ENCODE measurements around the gene C10orf105.

Gene C10orf105

GRCh38 chr10:71714031-71714410 is 5.6 kb downstream of the C10orf105 start:
- DNase-seq, result no peak

DNA sequence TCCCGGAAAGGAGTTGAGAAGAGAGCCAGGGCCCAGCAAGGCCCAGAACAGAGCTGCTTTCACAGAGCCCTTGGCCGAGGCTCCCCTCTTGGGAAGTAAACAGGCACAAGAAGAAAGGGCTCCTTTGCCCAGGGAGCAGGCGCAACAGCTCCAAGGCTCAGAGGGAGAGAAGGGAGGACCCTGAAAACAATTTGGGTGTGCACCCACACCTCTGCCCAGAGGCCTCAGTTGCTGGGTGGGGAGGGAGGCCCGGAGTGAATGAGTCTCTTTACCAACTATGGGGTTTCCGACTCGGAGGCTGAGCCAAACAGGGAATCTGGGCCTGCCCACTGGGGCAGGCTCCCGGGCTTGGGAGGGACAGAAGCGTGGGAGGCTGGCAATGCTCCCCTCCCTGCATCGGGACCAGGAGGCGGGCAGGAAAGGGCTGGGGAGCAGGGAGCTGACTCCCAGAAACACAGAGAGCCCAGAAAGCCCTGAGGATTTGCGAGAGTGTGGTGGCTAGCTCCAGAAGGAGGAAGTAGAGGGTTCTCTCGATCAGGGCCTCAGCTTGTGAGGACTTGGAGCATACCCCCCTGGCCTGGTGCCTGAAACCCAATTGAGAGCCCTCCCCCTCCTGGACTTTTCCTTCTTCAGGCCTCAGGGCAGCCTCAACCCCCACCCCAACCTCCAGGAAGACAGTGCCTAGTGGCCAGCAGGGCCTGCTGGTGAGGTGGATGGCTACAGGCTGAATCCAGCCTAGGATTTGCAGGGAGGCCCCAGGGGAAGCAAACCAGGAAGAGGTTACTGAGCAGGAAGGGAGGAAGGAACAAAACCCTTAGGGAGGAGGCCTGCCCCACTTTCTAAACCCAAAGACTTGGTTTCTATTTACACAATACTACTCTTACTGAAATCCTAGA is 6.2 kb downstream of the C10orf105 start:
- DNase-seq, result peak; percentile 49

DNA sequence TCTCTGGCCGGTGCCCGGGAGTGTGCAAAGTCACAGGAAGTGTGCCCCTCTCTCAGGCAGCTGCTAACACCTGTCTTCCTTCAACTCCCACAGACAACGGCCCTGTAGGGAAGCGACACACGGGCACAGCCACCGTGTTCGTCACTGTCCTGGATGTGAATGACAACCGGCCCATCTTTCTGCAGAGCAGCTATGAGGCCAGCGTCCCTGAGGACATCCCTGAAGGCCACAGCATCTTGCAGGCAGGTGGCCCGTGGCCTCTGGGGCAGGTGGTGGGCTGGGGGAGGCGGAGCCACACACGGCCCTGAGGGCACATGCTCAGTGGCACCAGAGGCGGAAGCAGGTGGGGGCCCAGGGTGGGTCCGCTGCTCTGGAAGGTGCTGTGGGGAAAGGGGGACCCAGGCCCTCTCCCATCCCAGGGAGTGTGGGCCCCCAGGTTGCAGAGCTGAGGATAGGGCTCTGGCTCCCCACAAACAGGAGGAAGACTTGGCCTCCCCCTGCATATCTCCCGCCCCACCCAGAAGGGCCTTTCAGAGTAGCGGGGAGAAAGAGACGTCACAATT is 6.9 kb downstream of the C10orf105 start:
- DNase-seq, result no peak

GRCh38 chr10:71712170-71712569 is 7.4 kb downstream of the C10orf105 start:
- DNase-seq, result no peak

DNA sequence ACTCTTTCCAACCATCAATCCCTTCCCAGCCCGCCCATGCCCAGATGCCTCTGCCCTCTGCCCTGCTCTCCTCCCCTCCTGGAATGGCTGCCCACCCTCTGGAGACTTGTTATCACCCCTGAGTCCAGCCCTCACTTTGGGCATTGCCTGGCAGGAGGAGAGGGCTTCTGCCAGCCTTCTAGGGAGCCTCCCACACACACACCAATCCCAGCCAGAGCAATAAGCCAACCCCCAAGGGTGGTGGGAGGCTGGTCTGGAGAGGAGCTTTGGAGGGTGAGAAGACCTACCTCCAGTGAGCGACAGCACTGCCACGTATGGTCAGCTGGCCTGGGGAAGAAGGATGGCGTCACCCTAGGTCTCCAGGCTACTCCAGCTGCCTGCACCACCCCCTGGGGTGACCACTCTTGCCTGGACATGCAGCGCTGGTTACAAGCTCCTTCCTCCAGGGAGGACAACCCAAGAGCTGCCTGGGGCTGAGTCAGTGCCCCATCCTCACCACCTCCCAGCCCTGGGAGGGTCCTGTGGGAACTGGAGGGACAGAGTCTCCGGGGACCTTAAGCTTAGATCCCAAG is 8.4 kb downstream of the C10orf105 start:
- DNase-seq, result no peak

DNA sequence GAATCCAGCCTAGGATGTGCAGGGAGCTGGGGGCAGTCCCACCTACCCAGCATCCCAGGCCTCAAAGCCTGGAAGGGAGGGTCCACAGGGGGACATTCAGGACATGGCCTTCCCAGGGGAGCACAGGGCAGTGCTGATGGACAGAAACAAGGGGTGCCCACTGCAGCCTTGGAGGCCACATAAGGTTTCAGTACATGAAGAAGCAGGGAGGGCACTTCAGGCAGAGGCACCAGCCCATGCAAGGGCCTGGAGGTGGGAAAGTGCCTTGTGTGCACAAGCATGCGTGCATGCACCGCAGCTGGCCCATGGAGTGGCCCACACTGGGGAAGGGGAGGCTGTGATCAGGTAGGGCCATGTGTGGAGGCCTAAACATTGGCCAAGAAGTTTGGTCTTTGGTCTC is 9.1 kb downstream of the C10orf105 start:
- DNase-seq, result no peak

- no peak for DNase-seq
Measured at GRCh38 chr10:71708897-71709882, 10.4 kb downstream of the C10orf105 start.

DNA sequence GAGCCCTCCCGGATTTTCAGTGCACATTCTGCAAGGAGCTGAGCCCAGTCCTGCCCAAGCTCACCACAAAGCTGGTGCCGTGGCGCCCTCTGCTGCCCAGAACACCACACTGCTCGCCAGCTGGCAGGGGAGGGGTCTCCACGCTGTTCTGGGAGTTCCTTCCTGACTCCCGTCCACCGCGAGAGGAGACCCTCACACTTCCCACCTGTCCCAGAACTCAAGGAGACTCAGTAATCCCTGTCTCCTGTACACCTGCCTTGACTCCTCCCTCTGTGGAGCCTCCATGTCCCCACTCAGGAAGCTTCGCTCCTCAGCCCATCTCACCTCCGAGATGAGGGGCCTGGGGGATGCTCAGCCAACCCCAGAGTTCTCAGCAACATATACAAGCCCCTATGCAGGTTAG is 11.3 kb downstream of the C10orf105 start:
- DNase-seq, result peak; percentile 70

DNA sequence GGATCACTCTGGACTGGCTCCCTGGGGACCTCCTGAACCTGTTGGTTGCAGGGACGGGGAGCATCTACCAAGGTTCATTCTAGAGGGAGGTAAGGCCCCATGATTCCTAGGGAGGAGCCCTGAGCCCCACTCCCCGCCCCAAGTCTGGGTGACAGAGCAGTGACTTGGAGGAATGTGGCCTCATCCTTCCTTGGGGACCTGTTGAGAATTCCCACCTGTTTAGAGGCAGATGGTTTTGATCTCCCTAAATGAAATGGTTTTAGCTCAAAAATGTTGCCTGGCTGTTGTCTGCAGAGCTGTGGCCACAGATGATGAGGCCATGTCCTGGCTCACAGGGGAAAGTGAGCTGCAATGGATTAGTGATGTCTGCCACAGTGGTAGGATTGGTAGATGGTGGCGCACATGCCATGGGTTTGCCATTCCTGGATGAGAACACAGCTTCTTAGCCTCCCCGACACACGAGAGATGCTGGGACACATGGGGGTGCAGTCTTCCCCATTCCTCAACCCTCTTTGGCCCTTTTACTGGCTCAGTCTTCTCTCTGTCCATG is 12.3 kb downstream of the C10orf105 start:
- no peak for DNase-seq

DNA sequence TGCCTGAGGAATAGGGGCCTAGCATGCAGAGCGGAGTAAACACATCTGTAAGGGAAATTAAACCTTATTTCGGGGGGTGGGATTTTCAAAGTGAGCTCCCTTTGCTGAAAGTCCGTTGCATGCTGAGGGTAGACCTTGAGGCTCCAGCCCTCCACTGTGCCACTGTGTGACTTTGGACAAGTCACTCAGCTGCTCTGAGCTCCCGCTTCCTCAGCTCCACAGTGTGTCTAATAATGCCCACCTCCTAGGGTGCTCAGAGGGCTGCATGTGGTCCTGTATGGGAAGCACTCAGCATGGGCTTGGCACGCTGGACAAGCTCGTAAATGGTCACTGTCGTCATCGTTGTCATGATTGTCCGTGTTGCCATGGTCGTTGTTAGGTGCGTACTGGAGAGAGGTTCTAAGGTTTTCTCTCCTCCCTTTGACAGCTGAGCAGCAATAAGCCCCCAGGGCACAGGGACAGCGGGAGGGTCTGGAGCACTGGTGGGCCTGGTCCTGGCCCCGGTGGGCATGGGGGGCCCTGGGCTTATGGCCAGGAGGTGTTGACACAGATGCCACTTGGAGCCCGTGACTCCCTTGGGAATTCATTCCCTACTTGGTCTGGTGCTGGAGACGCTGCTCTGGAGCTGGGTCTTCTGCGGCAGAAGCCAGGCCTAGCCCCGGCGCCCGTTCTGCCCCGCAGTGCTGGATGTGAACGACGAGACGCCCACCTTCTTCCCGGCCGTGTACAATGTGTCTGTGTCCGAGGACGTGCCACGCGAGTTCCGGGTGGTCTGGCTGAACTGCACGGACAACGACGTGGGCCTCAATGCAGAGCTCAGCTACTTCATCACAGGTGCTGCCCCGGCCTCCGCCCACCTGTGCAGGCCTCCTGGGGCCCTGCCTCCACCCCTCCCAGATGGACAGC is 13.1 kb downstream of the C10orf105 start:
- no peak for DNase-seq

GRCh38 chr10:71705582-71705981 is 14.0 kb downstream of the C10orf105 start:
- no peak for DNase-seq

- DNase-seq, result no peak
Measured at GRCh38 chr10:71704816-71705215, 14.8 kb downstream of the C10orf105 start.

GRCh38 chr10:71703577-71703976 is 16.0 kb downstream of the C10orf105 start:
- DNase-seq, result no peak

- no peak for DNase-seq
Measured at GRCh38 chr10:71701496-71702132, 18.0 kb downstream of the C10orf105 start.

GRCh38 chr10:71700731-71701368 is 18.7 kb downstream of the C10orf105 start:
- no peak for DNase-seq

- no peak for DNase-seq
Measured at GRCh38 chr10:71698737-71699136, 20.8 kb downstream of the C10orf105 start.

DNA sequence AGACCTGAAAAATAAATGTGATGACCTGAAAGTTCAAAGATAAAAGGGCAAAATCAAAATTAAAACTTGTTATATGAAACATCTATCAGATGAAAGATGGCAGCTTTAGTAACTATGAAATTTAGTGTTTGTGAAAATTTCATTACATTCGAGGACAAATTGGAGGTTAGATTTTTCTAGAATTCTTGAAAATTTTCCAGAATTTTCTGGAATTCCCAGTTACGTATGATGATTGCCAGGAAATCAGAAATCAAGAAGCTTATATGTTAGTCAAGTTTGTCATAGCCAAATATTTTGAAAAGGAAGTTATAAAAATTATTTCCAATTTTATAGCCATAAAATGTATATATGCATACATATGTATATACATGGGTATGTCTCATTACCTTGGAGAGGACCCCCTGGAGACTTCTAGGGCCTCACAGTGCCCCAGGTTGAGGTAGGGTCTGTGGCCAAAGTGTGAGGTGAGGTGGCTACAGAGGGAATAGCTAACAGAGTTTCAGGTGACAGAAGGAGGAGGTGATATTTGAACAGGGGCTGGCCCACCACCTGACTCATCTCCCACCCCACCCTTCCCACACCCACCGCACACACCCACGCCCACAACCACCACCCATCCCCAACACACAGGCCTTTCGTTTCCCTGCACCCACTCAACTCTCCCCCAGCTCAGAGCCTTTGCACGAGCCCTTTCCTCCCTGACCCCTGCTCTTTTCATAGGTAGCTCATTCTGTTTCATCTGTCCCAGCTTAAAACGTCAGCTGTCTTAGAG is 21.5 kb downstream of the C10orf105 start:
- DNase-seq, result peak; percentile 19

DNA sequence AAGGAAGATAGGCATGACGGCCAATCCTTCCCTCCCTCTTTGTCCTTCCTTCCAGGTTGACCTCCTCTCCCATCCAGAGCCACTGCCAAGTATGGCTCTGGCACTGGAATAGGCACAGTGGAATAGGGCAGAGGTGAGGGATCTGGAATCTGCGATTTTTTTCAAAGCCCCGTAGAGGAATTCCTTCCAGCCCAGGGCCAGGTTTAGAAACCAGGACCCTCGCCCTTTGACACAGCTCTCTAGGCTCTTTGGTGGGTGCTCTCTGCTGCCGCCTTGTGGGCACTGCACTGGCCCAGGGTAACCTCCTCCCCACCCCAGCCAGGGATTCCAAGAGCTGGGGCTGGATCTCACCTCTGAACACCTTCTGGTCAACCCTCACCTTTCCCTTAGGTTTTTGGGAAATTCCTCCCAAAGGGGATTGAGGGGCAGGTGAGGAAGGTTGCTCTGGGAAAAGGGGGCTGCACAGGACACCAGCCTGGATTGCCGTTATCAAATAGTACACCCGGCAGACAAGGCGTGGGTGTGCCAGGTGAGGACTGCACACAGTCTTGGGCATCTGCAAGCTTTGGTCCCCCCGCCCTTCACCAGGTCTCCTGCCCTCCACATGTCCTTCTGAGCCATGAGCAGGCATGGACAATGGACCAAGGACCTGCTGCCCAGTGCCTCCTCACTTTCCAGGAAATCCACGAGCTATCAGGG is 22.8 kb downstream of the C10orf105 start:
- DNase-seq, result peak; percentile 67

Data from stimulated activated CD4-positive, alpha-beta T cell treated with anti-CD3 and anti-CD28 coated beads, Interleukin-1b, Interleukin-23, amount 100 ng/mL, for 48 hours (primary cell).